Natural killer cell (primary cell): Measurements from ENCODE around the gene SPATA3. TPM values are rescaled to one million over a fixed set of nuclear protein-coding genes. Genes with fewer than 3 reads are reported as not detected.

ENCODE experiments used
- ATAC-seq, 3 donors: fragments of 150-1000 bp in 2 of 3; fragments of 200-7000 bp in 1 of 3; cut with Tn5 transposase; 1 replicate in 1 of 3; 2 replicates in 2 of 3; pipeline ENCODE4 v1.10.0; 2021; ENCODE audit warnings: mild to moderate bottlenecking in 2 of 3, moderate library complexity in 2 of 3
- DNase-seq, 2 donors: peaks; one replicate each; pipeline versions ENCODE4 v3.0.0 to v3.0.0-alpha.2; 2013 to 2021; ENCODE audit warnings: mixed read lengths in 1 of 2
- H3K27ac ChIP-seq: one replicate; pipeline ENCODE4 v1.5.1; 2013; ENCODE audit warnings: mild to moderate bottlenecking, low read length
- H3K27me3 ChIP-seq: one replicate; pipeline ENCODE4 v1.6.1; 2013; ENCODE audit warnings: low read length; ENCODE audit not compliant: control insufficient read depth, insufficient read depth
- H3K36me3 ChIP-seq: one replicate; pipeline ENCODE4 v1.6.1; 2013; ENCODE audit warnings: low read length; ENCODE audit not compliant: control insufficient read depth, insufficient read depth
- H3K4me1 ChIP-seq: one replicate; pipeline ENCODE4 v1.6.1; 2013; ENCODE audit warnings: low read length; ENCODE audit not compliant: control insufficient read depth, insufficient read depth
- H3K4me3 ChIP-seq: one replicate; pipeline ENCODE4 v1.5.1; 2013; ENCODE audit warnings: low read length
- H3K9me3 ChIP-seq: one replicate; pipeline ENCODE4 v1.6.1; 2013; ENCODE audit warnings: low read length; ENCODE audit not compliant: control insufficient read depth, insufficient read depth
- H3K27ac Mint-ChIP-seq, 2 donors: one replicate each; pipeline ENCODE4 v1.8.0; 2022; ENCODE audit warnings: mild to moderate bottlenecking in 2 of 2, mixed read lengths in 2 of 2, moderate library complexity in 1 of 2
- H3K27me3 Mint-ChIP-seq, 2 donors: one replicate each; pipeline ENCODE4 v1.8.0; 2022; ENCODE audit warnings: low read depth in 2 of 2, mixed read lengths in 2 of 2
- H3K36me3 Mint-ChIP-seq: one replicate; pipeline ENCODE4 v1.8.0; 2022; ENCODE audit warnings: mixed read lengths
- H3K4me1 Mint-ChIP-seq, 2 donors: one replicate each; pipeline ENCODE4 v1.8.0; 2022; ENCODE audit warnings: mixed read lengths in 2 of 2
- H3K4me3 Mint-ChIP-seq: one replicate; pipeline ENCODE4 v1.8.0; 2022; ENCODE audit warnings: mild to moderate bottlenecking, moderate library complexity, mixed read lengths
- H3K9me3 Mint-ChIP-seq, 2 donors: one replicate each; pipeline ENCODE4 v1.8.0; 2022; ENCODE audit warnings: mixed read lengths in 2 of 2
- CTCF ChIP-seq: fragments of 200-600 bp; IDR thresholded peaks from one replicate; pipeline ENCODE4 v1.8.0; 2022; ENCODE audit warnings: antibody characterized with exemption
- WGBS: methylation state at CpG from one replicate; pipeline ENCODE4 v1.1.7; 2013; ENCODE audit warnings: missing lambda C conversion rate; ENCODE audit not compliant: insufficient coverage; 5-methylcytosine and 5-hydroxymethylcytosine counted together
- intact Hi-C: fragments of 100-400 bp; cut with micrococcal nuclease; formaldehyde crosslinking; loops from one replicate; pipeline ENCODE4 v1.14.2; 2022
- total RNA-seq, 4 donors: library from RNA; stranded (reverse); fragments of 120-200 nt in 1 of 4; gene quantifications; one replicate each; pipeline versions ENCODE4 v1.2.3 to v1.2.4, GENCODE V29; 2013 to 2022

Gene SPATA3
- total RNA-seq, 3 donors from 2014 or later (not counting 1 experiment from before 2014, with no cell fraction given): not detected

- Histone ChIP-seq H3K4me3 (no peak overlapping the region), H3K36me3 (no peaks in the 10 kb centered on the region), H3K4me1 (no peaks in the 10 kb centered on the region), H3K27ac (no peak overlapping the region), H3K27me3 (peaks cover 1% of the 10 kb centered on the region), H3K9me3 (no peaks in the 10 kb centered on the region)
- Mint-ChIP-seq H3K4me3 (no peak overlapping the region), H3K27ac (no peak overlapping the region), H3K36me3 (no peaks in the 10 kb centered on the region), H3K4me1 (peaks cover 0 to 16% of the 10 kb centered on the region in 2 donors), H3K9me3 (peaks cover 8 to 9% of the 10 kb centered on the region in 2 donors), H3K27me3 (peaks cover 28 to 52% of the 10 kb centered on the region in 2 donors)
- no peak for TF ChIP-seq CTCF
- no peak for ATAC-seq
- DNase-seq: no peak
- intact Hi-C loops: no loop called here
- 84% methylated on average over 10 of the region's 10 CpGs for WGBS
Observed at GRCh38 chr2:231007286-231008098, 11.6 kb downstream of the SPATA3 start.

DNA sequence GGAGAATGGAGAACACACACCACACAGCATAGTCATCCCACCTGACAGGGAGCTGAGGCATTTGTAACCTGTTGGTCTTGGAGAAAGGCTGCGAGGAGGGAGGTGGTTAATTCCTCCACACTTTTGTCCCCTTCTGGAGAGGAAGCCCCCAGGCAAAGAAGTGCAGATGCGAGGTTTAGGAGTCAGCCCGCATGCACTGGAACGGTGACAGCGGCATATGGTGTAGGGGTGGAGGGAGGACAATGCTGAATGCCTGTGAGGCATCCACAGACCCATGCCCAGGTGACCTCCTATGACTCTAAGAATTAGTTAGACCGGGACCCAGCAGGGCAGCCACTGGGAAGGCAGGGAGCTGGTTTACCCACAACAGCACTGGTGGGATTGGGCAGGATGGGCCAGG is 12.2 kb downstream of the SPATA3 start:
- Mint-ChIP-seq H3K9me3 (peaks cover 8 to 9% of the 10 kb centered on the region in 2 donors), H3K36me3 (no peaks in the 10 kb centered on the region), H3K4me1 (peaks cover 0 to 16% of the 10 kb centered on the region in 2 donors), H3K27ac (no peak overlapping the region), H3K4me3 (no peak overlapping the region), H3K27me3 (peaks cover 29 to 52% of the 10 kb centered on the region in 2 donors)
- no peaks in the 10 kb centered on the region for H3K4me1 ChIP-seq
- H3K9me3 ChIP-seq: no peaks in the 10 kb centered on the region
- WGBS: 92% methylated on average over 6 of the region's 6 CpGs
- DNase-seq: no peak
- no peak overlapping the region for H3K27ac ChIP-seq
- no peaks in the 10 kb centered on the region for H3K27me3 ChIP-seq
- H3K4me3 ChIP-seq: no peak overlapping the region
- TF ChIP-seq CTCF: no peak
- no peaks in the 10 kb centered on the region for H3K36me3 ChIP-seq
- intact Hi-C loops: no loop called here
- no peak for ATAC-seq

DNA sequence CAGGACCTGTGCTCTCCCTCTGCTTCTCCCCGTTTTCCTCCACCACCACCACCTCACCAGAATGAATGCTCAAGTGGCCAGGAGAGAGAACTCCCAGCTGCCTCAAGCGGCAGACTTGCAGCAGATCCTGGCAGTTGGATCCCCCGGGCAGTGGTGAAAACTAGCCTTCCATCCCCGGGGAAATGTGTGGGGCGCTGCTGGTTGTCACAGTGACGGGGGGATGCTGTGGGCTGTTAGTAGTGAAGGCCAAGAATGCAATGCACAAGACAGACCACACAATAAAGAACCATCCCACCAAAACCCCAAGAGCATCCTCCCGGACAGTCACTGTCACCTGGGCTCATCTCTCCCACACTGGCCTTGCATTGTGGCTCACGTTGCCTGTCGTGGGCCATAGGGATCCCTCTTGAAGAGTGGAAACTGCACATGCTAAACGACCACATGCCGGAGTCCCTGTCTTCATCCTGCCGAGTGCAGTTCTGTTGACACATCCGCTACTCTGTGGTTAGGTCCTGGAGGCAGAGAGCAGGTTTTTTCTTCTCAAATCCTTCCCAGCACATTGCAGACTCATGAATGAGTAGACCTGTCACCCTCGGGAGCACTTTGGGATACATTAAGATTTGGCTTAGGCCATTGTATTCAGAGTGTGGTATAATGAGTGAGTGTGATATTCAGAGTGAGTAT is 13.5 kb downstream of the SPATA3 start:
- Histone ChIP-seq H3K36me3 (no peaks in the 10 kb centered on the region), H3K4me1 (no peaks in the 10 kb centered on the region), H3K27me3 (peaks cover 1% of the 10 kb centered on the region), H3K27ac (no peak overlapping the region), H3K9me3 (no peaks in the 10 kb centered on the region), H3K4me3 (no peak overlapping the region)
- H3K36me3 Mint-ChIP-seq: no peaks in the 10 kb centered on the region
- TF ChIP-seq CTCF: no peak
- no peak overlapping the region for H3K27ac Mint-ChIP-seq
- peaks cover 0 to 12% of the 10 kb centered on the region in 2 donors for H3K4me1 Mint-ChIP-seq
- DNase-seq (no peak), ATAC-seq (no peak)
- 79% methylated on average over 13 of the region's 14 CpGs for WGBS
- H3K9me3 Mint-ChIP-seq: peaks cover 8 to 9% of the 10 kb centered on the region in 2 donors
- intact Hi-C loops: no loop called here
- H3K27me3 Mint-ChIP-seq: peaks cover 28 to 52% of the 10 kb centered on the region in 2 donors
- H3K4me3 Mint-ChIP-seq: no peak overlapping the region
